Smooth muscle cell (in vitro differentiated cells): ENCODE results near the gene SLC16A14. TPM values are rescaled to one million over a fixed set of nuclear protein-coding genes. Genes with fewer than 3 reads are reported as not detected.

Experiments used
- DNase-seq: peaks from one replicate; lab custom pipeline; 2025; ENCODE audit not compliant: unreplicated experiment; lab: John Stamatoyannopoulos, UW
- H2AFZ ChIP-seq: fragments of 200-600 bp; sonication (generic); 2 replicates; pipeline ENCODE4 v1.6.0; 2016; ENCODE audit warnings: antibody characterized with exemption, low read depth, mild to moderate bottlenecking
- H3F3A ChIP-seq: fragments of 200-600 bp; sonication (generic); 2 replicates; pipeline ENCODE4 v1.6.0; 2017; ENCODE audit warnings: antibody characterized with exemption, low read depth
- H3K27ac ChIP-seq: fragments of 200-600 bp; sonication (generic); 2 replicates; pipeline ENCODE4 v1.5.1; 2016; ENCODE audit warnings: low read depth, mild to moderate bottlenecking
- H3K27me3 ChIP-seq: fragments of 200-600 bp; sonication (generic); 2 replicates; pipeline ENCODE4 v1.6.1; 2016; ENCODE audit warnings: low read depth, mild to moderate bottlenecking
- H3K36me3 ChIP-seq: fragments of 200-600 bp; sonication (generic); 2 replicates; pipeline ENCODE4 v1.5.1; 2016; ENCODE audit warnings: low read depth
- H3K4me1 ChIP-seq: fragments of 200-600 bp; sonication (generic); 2 replicates; pipeline ENCODE4 v1.5.1; 2016; ENCODE audit warnings: low read depth
- H3K4me2 ChIP-seq: fragments of 200-600 bp; sonication (generic); 2 replicates; pipeline ENCODE4 v1.6.0; 2016; ENCODE audit warnings: mild to moderate bottlenecking
- H3K4me3 ChIP-seq: fragments of 200-600 bp; sonication (generic); 2 replicates; pipeline ENCODE4 v1.5.1; 2016; ENCODE audit warnings: mild to moderate bottlenecking
- H3K79me2 ChIP-seq: fragments of 200-600 bp; sonication (generic); 2 replicates; pipeline ENCODE4 v1.6.0; 2016; ENCODE audit warnings: low read depth, mild to moderate bottlenecking
- H3K9ac ChIP-seq: fragments of 200-600 bp; sonication (generic); 2 replicates; pipeline ENCODE4 v1.6.0; 2016; ENCODE audit warnings: low read depth
- H3K9me3 ChIP-seq: fragments of 200-600 bp; sonication (generic); replicated peaks from 2 replicates; pipeline ENCODE4 v1.5.1; 2016; ENCODE audit warnings: low read depth
- H4K20me1 ChIP-seq: fragments of 200-600 bp; sonication (generic); 2 replicates; pipeline ENCODE4 v1.6.0; 2016; ENCODE audit warnings: low read depth
- CTCF ChIP-seq: fragments of 200-600 bp; sonication (generic); IDR thresholded peaks from 2 replicates; pipeline ENCODE4 v1.5.1; 2017; ENCODE audit warnings: borderline replicate concordance, mild to moderate bottlenecking, antibody characterized with exemption; ENCODE audit not compliant: insufficient read depth, poor library complexity, severe bottlenecking
- WGBS: methylation state at CpG from one replicate; pipeline ENCODE4 v1.1.7; 2016; ENCODE audit warnings: low lambda C conversion rate; 5-methylcytosine and 5-hydroxymethylcytosine counted together
- polyA plus RNA-seq: library from polyadenylated mRNA; unstranded; fragments of >200 nt; fragmentation: Nextera tagmentation; extraction: Ambion mirVana; gene quantifications from 2 replicates; pipeline ENCODE4 v1.2.1, GENCODE V29; 2016
- total RNA-seq: library from RNA; depleted of rRNA; stranded (reverse); fragments of >200 nt; gene quantifications from 2 replicates; pipeline ENCODE4 v1.2.3, GENCODE V29; 2014

The SLC16A14 gene
- total and polyA plus RNA-seq, 2 experiments from 2014 or later = 0.15 to 1.3 TPM

DNA sequence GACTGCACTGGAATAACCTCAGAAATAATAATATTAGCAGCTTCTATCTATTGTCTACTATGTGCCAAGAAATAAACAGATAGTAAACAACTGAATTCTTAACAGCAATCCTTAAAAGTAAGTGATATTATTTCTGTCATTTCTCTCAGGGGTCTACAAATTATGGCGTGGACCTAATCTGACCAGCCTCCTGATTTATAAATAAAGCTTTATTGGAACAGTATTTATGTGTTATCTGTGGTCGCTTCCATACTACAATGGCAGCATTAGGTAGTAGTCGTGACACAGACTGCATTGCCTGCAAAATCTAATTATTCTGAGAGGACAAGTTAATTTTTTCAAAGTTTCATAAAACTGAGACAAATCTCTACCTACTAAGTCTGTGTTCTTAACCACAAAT, 49.0 kb downstream of the SLC16A14 start:
- H3K36me3 ChIP-seq = no peaks in the 10 kb centered on the region
- no peaks in the 10 kb centered on the region for H4K20me1 ChIP-seq
- no peaks in the 10 kb centered on the region for H3K4me1 ChIP-seq
- no peaks in the 10 kb centered on the region for H3K79me2 ChIP-seq
- no peak overlapping the region for H3K4me2 ChIP-seq
- no peaks in the 10 kb centered on the region for H3K27me3 ChIP-seq
- H3K27ac ChIP-seq = no peak overlapping the region
- H3K9me3 ChIP-seq = peaks cover 4% of the 10 kb centered on the region
- no peak for DNase-seq
- no peak overlapping the region for H3K4me3 ChIP-seq
- no peaks in the 10 kb centered on the region for H3F3A ChIP-seq
- 91% methylated on average over 3 of the region's 3 CpGs for WGBS
- no peak overlapping the region for H3K9ac ChIP-seq
- no peak overlapping the region for H2AFZ ChIP-seq
- TF ChIP-seq CTCF = no peak

GRCh38 chr2:230018153-230018552, 50.6 kb downstream of the SLC16A14 start:
- Histone ChIP-seq H3K36me3 (no peaks in the 10 kb centered on the region), H2AFZ (no peak overlapping the region), H3K4me3 (no peak overlapping the region), H3K27ac (no peak overlapping the region), H3K4me2 (no peak overlapping the region), H3F3A (no peaks in the 10 kb centered on the region), H3K4me1 (no peaks in the 10 kb centered on the region), H3K9me3 (peaks cover 4% of the 10 kb centered on the region), H3K9ac (no peak overlapping the region), H3K79me2 (no peaks in the 10 kb centered on the region), H4K20me1 (no peaks in the 10 kb centered on the region), H3K27me3 (no peaks in the 10 kb centered on the region)
- WGBS = 67% methylated on average over 4 of the region's 4 CpGs
- DNase-seq = no peak
- no peak for TF ChIP-seq CTCF

DNA sequence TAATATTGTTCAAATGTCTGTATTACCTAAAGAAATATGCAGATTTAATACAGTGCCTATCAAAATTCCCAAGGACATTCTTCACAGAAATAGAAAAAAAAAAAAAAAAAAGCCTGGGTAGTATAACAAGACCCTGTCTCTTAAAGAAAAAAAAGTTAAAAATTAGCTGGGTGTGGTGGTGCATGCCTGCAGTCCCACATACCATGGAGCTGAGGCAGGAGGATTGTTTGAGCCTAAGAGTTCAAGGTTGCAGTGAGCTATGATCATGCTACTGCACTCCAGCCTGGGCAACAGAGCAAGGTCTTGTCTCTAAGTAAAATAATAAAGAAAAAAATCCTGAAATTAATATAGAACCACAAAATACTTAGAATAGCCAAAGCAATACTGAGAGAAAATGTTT, 51.9 kb downstream of the SLC16A14 start:
- Histone ChIP-seq H3K36me3 (no peaks in the 10 kb centered on the region), H3F3A (no peaks in the 10 kb centered on the region), H3K27ac (no peak overlapping the region), H3K9ac (no peak overlapping the region), H3K27me3 (no peaks in the 10 kb centered on the region), H3K4me2 (no peak overlapping the region), H3K4me1 (no peaks in the 10 kb centered on the region), H3K9me3 (peaks cover 4% of the 10 kb centered on the region), H3K79me2 (no peaks in the 10 kb centered on the region), H2AFZ (no peak overlapping the region), H4K20me1 (no peaks in the 10 kb centered on the region), H3K4me3 (no peak overlapping the region)
- no peak for TF ChIP-seq CTCF
- no peak for DNase-seq

- Histone ChIP-seq H3K36me3 (no peaks in the 10 kb centered on the region), H2AFZ (no peak overlapping the region), H3K27ac (peak overlapping the region; percentile 77), H3F3A (no peaks in the 10 kb centered on the region), H3K4me3 (no peak overlapping the region), H3K4me1 (no peaks in the 10 kb centered on the region), H3K9me3 (peaks cover 4% of the 10 kb centered on the region), H3K79me2 (no peaks in the 10 kb centered on the region), H3K9ac (peak overlapping the region; percentile 61), H3K4me2 (no peak overlapping the region), H4K20me1 (no peaks in the 10 kb centered on the region), H3K27me3 (no peaks in the 10 kb centered on the region)
- WGBS = 75% methylated on average over 10 of the region's 10 CpGs
- TF ChIP-seq CTCF = no peak
- DNase-seq = no peak
These were observed 56.3 kb downstream of the SLC16A14 start for GRCh38 chr2:230012267-230012884.
